Measurements from ENCODE around the gene RABGAP1L. TPM values are rescaled to one million over a fixed set of nuclear protein-coding genes. Genes with fewer than 3 reads are reported as not detected.
"Not testable (repeated sequence)": the region's sequence is repeated elsewhere in the genome, so short reads cannot be mapped to it uniquely, and the experiment has no call there.

RABGAP1L gene
- polyA plus RNA-seq, 1 donor (not counting 4 experiments of a cell fraction or from before 2014, with no cell fraction given): 24.2 TPM

GRCh38 chr1:174693085-174693484 is 533.8 kb downstream of the RABGAP1L start:
- Histone ChIP-seq H3K9me1 (ENCODE audit: control insufficient read depth, extremely low read depth, insufficient read depth, low read length) (no peaks in the 10 kb centered on the region), H3K4me1 (ENCODE audit: control insufficient read depth, extremely low read depth, insufficient read depth, low read length) (no peaks in the 10 kb centered on the region), H3K27me3 (ENCODE audit: control insufficient read depth, extremely low read depth, insufficient read depth, low read length) (no peaks in the 10 kb centered on the region), H3K9ac (ENCODE audit: control insufficient read depth, extremely low read depth, insufficient read depth, low read length) (no peak overlapping the region), H3K4me3 (ENCODE audit: control insufficient read depth in 2 of 3, extremely low read depth in 1 of 3, insufficient read depth in 2 of 3, low read depth in 1 of 3, low read length in 3 of 3) (no peak overlapping the region), H3K9me3 (ENCODE audit: control insufficient read depth, low read depth, low read length) (no peaks in the 10 kb centered on the region), H3K79me2 (ENCODE audit: control insufficient read depth, insufficient read depth, low read length) (no peaks in the 10 kb centered on the region), H3K36me3 (ENCODE audit: control insufficient read depth in 2 of 2, extremely low read depth in 1 of 2, insufficient read depth in 2 of 2, low read length in 2 of 2) (no peaks in the 10 kb centered on the region), H3K4me2 (ENCODE audit: control insufficient read depth, extremely low read depth, insufficient read depth, low read depth, low read length) (no peak overlapping the region), H4K20me1 (ENCODE audit: control insufficient read depth, extremely low read depth, insufficient read depth, low read length) (no peaks in the 10 kb centered on the region), H3K27ac (ENCODE audit: control insufficient read depth, insufficient read depth, low read length) (no peak overlapping the region), H2AFZ (ENCODE audit: control insufficient read depth, low read length) (no peak overlapping the region)
- TF ChIP-seq CTCF (optimal IDR thresholded peaks at IDR 0.05 in 1 of 3, IDR thresholded peaks at IDR 0.05 in 1 of 3, conservative IDR thresholded peaks at IDR 0.05 in 1 of 3; ENCODE audit: extremely low read depth in 1 of 3, insufficient read depth in 2 of 3, low read length in 3 of 3) (no peak), EZH2 (IDR thresholded peaks at IDR 0.05; ENCODE audit: low read length) (no peak)
- dilution Hi-C loops (cut with MboI; ENCODE audit: extremely low pct_ligation_motif_present, low sequenced_read_pairs): no loop called here
- FAIRE-seq (no peak), DNase-seq (ENCODE audit: low read depth, low spot score) (no peak)

GRCh38 chr1:174693539-174693938 is 534.2 kb downstream of the RABGAP1L start:
- DNase-seq (ENCODE audit: low read depth, low spot score); H3K79me2 ChIP-seq (ENCODE audit: control insufficient read depth, insufficient read depth, low read length); H3K9ac ChIP-seq (ENCODE audit: control insufficient read depth, extremely low read depth, insufficient read depth, low read length); H3K4me3 ChIP-seq (ENCODE audit: control insufficient read depth in 2 of 3, extremely low read depth in 1 of 3, insufficient read depth in 2 of 3, low read depth in 1 of 3, low read length in 3 of 3); H3K4me2 ChIP-seq (ENCODE audit: control insufficient read depth, extremely low read depth, insufficient read depth, low read depth, low read length); H3K27me3 ChIP-seq (ENCODE audit: control insufficient read depth, extremely low read depth, insufficient read depth, low read length); H3K4me1 ChIP-seq (ENCODE audit: control insufficient read depth, extremely low read depth, insufficient read depth, low read length); H4K20me1 ChIP-seq (ENCODE audit: control insufficient read depth, extremely low read depth, insufficient read depth, low read length); H3K36me3 ChIP-seq (ENCODE audit: control insufficient read depth in 2 of 2, extremely low read depth in 1 of 2, insufficient read depth in 2 of 2, low read length in 2 of 2); H3K9me1 ChIP-seq (ENCODE audit: control insufficient read depth, extremely low read depth, insufficient read depth, low read length); H3K9me3 ChIP-seq (ENCODE audit: control insufficient read depth, low read depth, low read length); H2AFZ ChIP-seq (ENCODE audit: control insufficient read depth, low read length); H3K27ac ChIP-seq (ENCODE audit: control insufficient read depth, insufficient read depth, low read length); FAIRE-seq; dilution Hi-C loops (cut with MboI; ENCODE audit: extremely low pct_ligation_motif_present, low sequenced_read_pairs): not testable (repeated sequence)

Data from keratinocyte (primary cell).